GM18907 (cell line): ENCODE measurements around the gene ATPAF1.
A peak's percentile ranks its signal among the peaks of the same experiment; 100 is the strongest.

Source experiments
- ATAC-seq: cut with Tn5 transposase; IDR thresholded peaks from one replicate; pipeline ENCODE4 v1.9.1; 2021; ENCODE audit warnings: mild to moderate bottlenecking, moderate library complexity; ENCODE audit not compliant: unreplicated experiment

Gene ATPAF1

GRCh38 chr1:46617108-46617800 is 50.9 kb downstream of the ATPAF1 start:
- no peak for ATAC-seq

- ATAC-seq: peak; percentile 57
Observed at GRCh38 chr1:46616277-46617107, 51.7 kb downstream of the ATPAF1 start, which contains the start of gene MOB3C. Gene MOB3C (minus strand): TSS chr1:46616811. CDS start chr1:46613321, 3,490 bp downstream.

- no peak for ATAC-seq
Observed at GRCh38 chr1:46615735-46616134, 52.4 kb downstream of the ATPAF1 start.

- ATAC-seq: no peak
Observed at GRCh38 chr1:46615088-46615487, 53.1 kb downstream of the ATPAF1 start.

- ATAC-seq: no peak
Observed at GRCh38 chr1:46614604-46614984, 53.6 kb downstream of the ATPAF1 start.

GRCh38 chr1:46613661-46614603 is 54.2 kb downstream of the ATPAF1 start:
- peak; percentile 67 for ATAC-seq

GRCh38 chr1:46612937-46613660 is 55.1 kb downstream of the ATPAF1 start:
- no peak for ATAC-seq

- no peak for ATAC-seq
Observed at GRCh38 chr1:46611691-46612221, 56.4 kb downstream of the ATPAF1 start.

GRCh38 chr1:46607345-46608130 is 60.6 kb downstream of the ATPAF1 start:
- no peak for ATAC-seq

GRCh38 chr1:46606255-46606965 is 61.8 kb downstream of the ATPAF1 start:
- no peak for ATAC-seq

- no peak for ATAC-seq
Observed at GRCh38 chr1:46605232-46605631, 62.9 kb downstream of the ATPAF1 start.

- peak; percentile 94 for ATAC-seq
Observed at GRCh38 chr1:46603858-46604549, 64.2 kb downstream of the ATPAF1 start, which contains the start of gene MKNK1. Gene MKNK1 (minus strand): TSS chr1:46604268. CDS start chr1:46583327, 20,941 bp downstream.

- ATAC-seq: no peak
Observed at GRCh38 chr1:46603481-46603857, 64.7 kb downstream of the ATPAF1 start.

GRCh38 chr1:46601257-46602007 is 66.7 kb downstream of the ATPAF1 start:
- no peak for ATAC-seq

GRCh38 chr1:46599059-46599970 is 68.8 kb downstream of the ATPAF1 start:
- no peak for ATAC-seq

- ATAC-seq: no peak
Observed at GRCh38 chr1:46596846-46597245, 71.3 kb downstream of the ATPAF1 start.
